Measurements from ENCODE around the gene FXYD3. TPM values are rescaled to one million over a fixed set of nuclear protein-coding genes. Genes with fewer than 3 reads are reported as not detected.
A peak's percentile ranks its signal among the peaks of the same experiment; 100 is the strongest.

FXYD3 gene
- total and polyA plus RNA-seq, 4 donors, result 130 to 467 (median 160) TPM

GRCh38 chr19:35143818-35144217 lies 28.2 kb downstream of the FXYD3 start:
- WGBS, 2 donors, result 44 to 45% methylated on average over 3 of the region's 3 CpGs
- peaks cover 0 to 12% (median 2%) of the 10 kb centered on the region in 3 donors for H3K27me3 ChIP-seq (ENCODE audit: control insufficient read depth in 3 of 3, insufficient read depth in 3 of 3, low read length in 2 of 3)

GRCh38 chr19:35144259-35144599 lies 28.6 kb downstream of the FXYD3 start:
- no peak for TF ChIP-seq CTCF (IDR thresholded peaks at IDR 0.05; ENCODE audit: control extremely low read depth, extremely low read depth)
- H3K9ac ChIP-seq (ENCODE audit: insufficient read depth in 1 of 2, low read length in 2 of 2), result no peak overlapping the region
- H3K9me3 ChIP-seq (ENCODE audit: control insufficient read depth in 4 of 4, insufficient read depth in 3 of 4, low read length in 3 of 4), result no peaks in the 10 kb centered on the region
- H3K4me1 ChIP-seq (ENCODE audit: control insufficient read depth in 5 of 5, insufficient read depth in 5 of 5, low read length in 5 of 5), result peaks cover 2 to 30% (median 8%) of the 10 kb centered on the region in 5 donors
- H3K36me3 ChIP-seq (ENCODE audit: control insufficient read depth in 4 of 4, insufficient read depth in 4 of 4, low read length in 4 of 4), result peaks cover 0 to 3% (median 0%) of the 10 kb centered on the region in 4 donors
- no peak for DNase-seq
- no peak overlapping the region for H3K27ac ChIP-seq (ENCODE audit: low read depth in 1 of 2, low read length in 1 of 2)
- no peak for ATAC-seq (ENCODE audit: insufficient read depth, low FRiP score)
- no peak overlapping the region for H3K4me3 ChIP-seq
- WGBS, 2 donors, result 36 to 38% methylated on average over 6 of the region's 6 CpGs
- H3K27me3 ChIP-seq (ENCODE audit: control insufficient read depth in 3 of 3, insufficient read depth in 3 of 3, low read length in 2 of 3), result peaks cover 0 to 12% (median 2%) of the 10 kb centered on the region in 3 donors

More at GRCh38 chr19:35143818-35144217, 28.2 kb downstream of the FXYD3 start:
- no peak for TF ChIP-seq CTCF (IDR thresholded peaks at IDR 0.05; ENCODE audit: control extremely low read depth, extremely low read depth)
- ATAC-seq (ENCODE audit: insufficient read depth, low FRiP score), result no peak
- no peaks in the 10 kb centered on the region for H3K9me3 ChIP-seq (ENCODE audit: control insufficient read depth in 4 of 4, insufficient read depth in 3 of 4, low read length in 3 of 4)
- peaks cover 2 to 34% (median 8%) of the 10 kb centered on the region in 5 donors for H3K4me1 ChIP-seq (ENCODE audit: control insufficient read depth in 5 of 5, insufficient read depth in 5 of 5, low read length in 5 of 5)
- no peak overlapping the region for H3K27ac ChIP-seq (ENCODE audit: low read depth in 1 of 2, low read length in 1 of 2)
- peaks cover 0 to 3% (median 0%) of the 10 kb centered on the region in 4 donors for H3K36me3 ChIP-seq (ENCODE audit: control insufficient read depth in 4 of 4, insufficient read depth in 4 of 4, low read length in 4 of 4)
- no peak overlapping the region for H3K4me3 ChIP-seq
- DNase-seq, result no peak
- no peak overlapping the region for H3K9ac ChIP-seq (ENCODE audit: insufficient read depth in 1 of 2, low read length in 2 of 2)

- ATAC-seq (ENCODE audit: insufficient read depth, low FRiP score) (no peak), DNase-seq (peak in 1 of 3 donors; percentile 50)
- Histone ChIP-seq H3K36me3 (ENCODE audit: control insufficient read depth in 4 of 4, insufficient read depth in 4 of 4, low read length in 4 of 4) (peaks cover 0 to 3% (median 0%) of the 10 kb centered on the region in 4 donors), H3K27ac (ENCODE audit: low read depth in 1 of 2, low read length in 1 of 2) (no peak overlapping the region), H3K27me3 (ENCODE audit: control insufficient read depth in 3 of 3, insufficient read depth in 3 of 3, low read length in 2 of 3) (peaks cover 0 to 12% (median 2%) of the 10 kb centered on the region in 3 donors), H3K4me3 (no peak overlapping the region), H3K4me1 (ENCODE audit: control insufficient read depth in 5 of 5, insufficient read depth in 5 of 5, low read length in 5 of 5) (peaks cover 2 to 24% (median 8%) of the 10 kb centered on the region in 5 donors), H3K9me3 (ENCODE audit: control insufficient read depth in 4 of 4, insufficient read depth in 3 of 4, low read length in 3 of 4) (no peaks in the 10 kb centered on the region), H3K9ac (ENCODE audit: insufficient read depth in 1 of 2, low read length in 2 of 2) (no peak overlapping the region)
- no peak for TF ChIP-seq CTCF (IDR thresholded peaks at IDR 0.05; ENCODE audit: control extremely low read depth, extremely low read depth)
- 23 to 37% methylated on average over 14 to 15 of the region's 15 CpGs for WGBS, 2 donors
These were observed 29.2 kb downstream of the FXYD3 start for GRCh38 chr19:35144600-35145436.
